ENCODE results near the gene PXDN. TPM values are rescaled to one million over a fixed set of nuclear protein-coding genes. Genes with fewer than 3 reads are reported as not detected.

The PXDN gene
- polyA plus RNA-seq, 4 donors, result 168 to 180 (median 173) TPM

GRCh38 chr2:1605102-1606045, 138.9 kb downstream of the PXDN start:
- DNase-seq (ENCODE audit: low read depth in 4 of 4, low spot score in 3 of 4), result no peak

- no peak for DNase-seq (ENCODE audit: low read depth in 4 of 4, low spot score in 3 of 4)
These were observed 140.8 kb downstream of the PXDN start for GRCh38 chr2:1603521-1603920.

GRCh38 chr2:1603059-1603458, 141.3 kb downstream of the PXDN start:
- no peak for DNase-seq (ENCODE audit: low read depth in 4 of 4, low spot score in 3 of 4)

DNA sequence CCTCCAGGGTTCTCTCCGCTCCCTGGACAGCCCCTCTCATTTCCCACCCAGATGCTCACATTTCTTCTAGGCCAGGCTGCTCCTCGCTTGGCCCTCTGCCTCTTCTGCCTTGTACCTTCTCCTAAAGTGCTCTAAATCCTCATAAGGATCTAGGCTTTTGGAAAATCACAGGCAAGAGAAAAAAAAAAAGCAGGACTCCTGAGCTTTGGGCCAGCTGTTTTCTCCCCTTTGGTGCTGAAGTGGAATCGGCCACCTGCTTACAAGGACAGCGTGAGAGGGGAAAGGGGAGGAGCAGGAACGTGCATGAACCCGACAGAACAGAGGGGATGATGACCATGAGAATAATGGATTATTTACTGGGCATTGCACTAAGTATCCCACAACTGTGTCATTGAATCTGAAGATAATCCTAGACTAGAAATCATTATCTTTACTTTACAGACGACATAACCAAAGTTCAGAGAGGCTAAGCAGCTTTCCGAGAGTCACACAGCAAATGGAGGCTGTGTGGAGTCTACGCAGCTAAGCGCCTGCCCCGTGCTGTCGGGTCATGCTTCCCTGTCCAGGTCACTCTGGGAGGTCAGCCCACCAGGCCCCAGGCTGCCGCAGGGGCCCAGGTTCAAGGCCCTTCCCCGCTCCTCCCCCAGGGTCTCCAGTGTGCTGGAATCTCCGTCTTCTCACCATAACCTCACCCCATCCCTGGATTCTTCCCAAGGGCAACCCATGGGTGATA, 141.9 kb downstream of the PXDN start:
- no peak for DNase-seq (ENCODE audit: low read depth in 4 of 4, low spot score in 3 of 4)

GRCh38 chr2:1601471-1602277, 142.6 kb downstream of the PXDN start:
- DNase-seq (ENCODE audit: low read depth in 4 of 4, low spot score in 3 of 4), result no peak

DNA sequence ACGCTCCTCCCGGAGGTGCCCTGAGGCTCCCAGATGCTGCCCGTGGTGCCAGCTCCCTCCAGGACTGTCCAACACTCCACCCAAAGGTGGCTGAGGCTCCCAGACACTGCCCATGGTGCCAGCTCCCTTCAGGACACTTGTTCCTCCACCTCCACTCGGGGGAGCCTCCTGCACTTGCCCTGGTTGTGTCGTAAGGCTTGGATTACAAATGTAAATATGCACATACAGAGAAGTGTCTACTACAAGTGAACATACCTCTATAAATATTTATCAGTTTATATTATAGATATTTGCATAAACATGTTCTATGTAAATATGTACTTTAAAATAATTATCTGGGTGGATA, 143.3 kb downstream of the PXDN start:
- DNase-seq (ENCODE audit: low read depth in 4 of 4, low spot score in 3 of 4), result no peak

DNA sequence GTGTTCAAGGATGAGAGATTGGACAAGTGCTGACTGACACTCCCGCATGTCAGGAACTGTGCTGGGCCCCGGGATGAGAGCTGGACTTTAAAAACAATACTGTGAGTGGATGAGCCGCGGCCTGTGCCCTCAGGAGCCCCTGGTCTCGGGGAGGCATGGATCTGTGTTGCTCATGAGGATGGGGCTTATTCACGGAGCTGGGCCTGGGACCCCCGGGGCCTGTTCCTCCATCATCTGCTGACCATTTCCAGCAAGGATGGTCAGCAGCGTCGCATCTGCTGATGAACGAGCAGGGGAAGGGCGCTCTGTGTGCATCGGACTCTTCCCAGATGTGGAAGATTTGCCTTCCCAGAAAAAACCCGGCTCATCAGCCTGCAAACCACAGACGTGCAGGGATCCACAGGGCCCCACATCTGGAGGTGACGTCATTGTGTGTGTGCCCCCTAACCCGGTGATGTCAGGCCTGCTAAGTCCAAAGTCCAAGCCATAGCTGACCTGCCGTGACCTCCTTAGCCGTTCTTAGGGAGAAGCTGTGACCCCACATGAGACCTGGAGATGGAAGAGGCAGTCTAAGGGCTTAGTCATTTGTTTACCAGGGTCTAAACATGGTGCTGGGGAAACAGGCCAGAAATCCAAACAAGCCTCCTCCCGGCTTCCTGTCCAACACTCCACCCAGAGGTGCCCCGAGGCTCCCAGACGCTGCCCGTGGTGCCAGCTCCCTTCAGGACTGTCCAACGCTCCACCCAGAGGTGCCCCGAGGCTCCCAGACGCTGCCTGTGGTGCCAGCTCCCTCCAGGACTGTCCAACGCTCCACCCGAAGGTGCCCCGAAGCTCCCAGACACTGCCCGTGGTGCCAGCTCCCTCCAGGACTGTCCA, 143.9 kb downstream of the PXDN start:
- no peak for DNase-seq (ENCODE audit: low read depth in 4 of 4, low spot score in 3 of 4)

DNA sequence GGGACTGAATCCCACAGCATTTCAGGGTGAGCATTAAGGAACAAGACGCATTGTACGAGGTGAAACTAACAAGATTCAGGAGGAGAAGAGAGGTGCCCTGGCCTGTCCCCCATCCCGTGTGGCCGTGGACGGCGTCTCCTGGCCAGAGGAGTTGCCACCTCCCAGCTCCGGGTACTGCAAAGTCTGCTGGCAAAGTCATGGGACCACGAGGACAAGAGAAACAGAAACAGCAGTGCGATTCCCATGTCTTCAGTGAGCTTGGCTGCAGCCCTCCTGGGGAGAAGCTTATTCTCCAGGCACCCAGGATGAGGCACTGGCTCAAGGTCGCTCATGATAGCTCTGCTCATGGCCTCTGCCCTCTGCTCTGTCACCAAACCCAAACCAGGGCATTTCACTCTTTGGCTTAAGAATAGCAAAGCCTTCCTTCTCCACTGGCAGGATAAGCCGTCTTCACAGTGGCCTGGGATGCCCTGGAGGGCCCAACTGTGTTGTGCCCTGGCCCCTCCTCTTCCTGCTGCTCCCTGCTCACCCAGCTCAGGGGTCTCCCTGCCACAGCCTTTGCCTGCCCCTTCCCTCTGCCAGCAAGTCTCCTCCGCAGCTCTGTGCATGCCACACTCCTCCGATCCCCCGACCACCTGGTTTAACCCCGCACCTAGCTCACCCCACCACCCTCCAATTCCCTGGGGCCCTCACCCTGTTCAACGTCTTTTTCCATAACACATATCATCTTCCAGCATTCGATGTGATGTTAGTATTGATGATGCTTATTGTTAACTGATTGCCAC, 144.8 kb downstream of the PXDN start:
- no peak for DNase-seq (ENCODE audit: low read depth in 4 of 4, low spot score in 3 of 4)

DNA sequence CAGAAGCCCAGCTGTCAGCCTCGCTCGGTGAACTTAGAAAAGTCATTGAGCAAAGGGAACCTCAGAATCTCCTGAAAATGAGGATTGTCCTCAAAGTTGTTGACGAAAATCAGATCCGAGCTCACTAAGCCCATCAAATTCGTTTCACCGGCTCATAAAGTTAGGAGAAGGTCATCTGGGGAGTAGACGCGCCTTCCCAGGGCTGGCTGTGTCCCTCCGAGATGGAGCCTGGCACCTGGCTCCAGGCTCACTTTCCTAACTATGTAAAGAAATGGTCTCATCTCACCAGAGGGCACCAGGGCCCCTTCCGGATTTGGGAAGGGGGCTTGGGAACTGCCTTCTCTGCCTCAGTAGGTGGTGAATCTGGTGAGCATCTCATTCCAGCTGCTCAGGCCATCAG, 145.5 kb downstream of the PXDN start:
- DNase-seq (ENCODE audit: low read depth in 4 of 4, low spot score in 3 of 4), result no peak

DNA sequence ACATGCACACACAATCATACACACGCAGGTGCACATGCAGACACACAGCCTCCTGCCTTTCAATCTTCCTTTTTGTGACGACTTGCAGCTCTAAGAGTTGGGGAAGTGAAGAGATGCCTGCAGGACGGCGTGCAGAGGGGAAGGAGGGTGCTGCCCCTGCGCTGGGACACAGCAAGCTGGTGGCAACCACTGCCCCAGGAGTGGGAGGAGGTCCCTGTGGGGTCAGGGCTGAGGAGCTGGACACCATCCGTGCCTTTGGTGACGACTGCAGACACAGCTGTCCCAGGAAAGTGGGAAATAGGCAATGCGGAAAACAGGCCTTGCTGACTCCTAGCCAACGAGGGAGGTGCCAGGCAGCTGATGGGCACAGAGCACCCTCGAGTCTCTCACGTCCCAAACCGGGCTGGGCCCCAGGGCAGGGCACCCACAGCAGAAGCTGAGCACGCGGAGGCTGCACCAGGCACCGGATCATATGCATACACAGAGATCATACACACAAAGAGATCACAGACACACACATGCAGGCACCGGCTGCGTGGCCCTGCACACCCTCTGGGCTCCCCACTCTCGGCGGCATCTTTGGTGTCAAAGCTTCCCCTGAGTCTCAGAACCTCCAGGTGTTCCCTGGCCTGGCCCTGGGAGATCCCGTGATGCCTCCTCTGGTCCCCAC, 146.1 kb downstream of the PXDN start:
- DNase-seq (ENCODE audit: low read depth in 4 of 4, low spot score in 3 of 4), result no peak

DNA sequence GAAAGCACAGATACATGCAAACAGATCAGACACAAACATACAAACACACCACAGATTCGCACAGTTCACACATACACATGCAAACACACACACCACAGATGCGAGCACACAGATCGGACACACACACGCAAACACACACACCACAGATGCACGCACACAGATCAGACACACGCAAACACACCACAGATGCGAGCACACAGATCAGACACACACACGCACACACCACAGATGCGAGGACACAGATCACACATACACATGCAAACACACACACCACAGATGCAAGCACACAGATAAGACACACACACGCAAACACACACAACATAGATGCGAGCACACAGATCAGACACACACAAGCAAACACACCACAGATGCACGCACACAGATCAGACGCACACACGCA, 149.0 kb downstream of the PXDN start:
- DNase-seq (ENCODE audit: low read depth in 4 of 4, low spot score in 3 of 4), result no peak

GRCh38 chr2:1594373-1595171, 149.7 kb downstream of the PXDN start:
- no peak for DNase-seq (ENCODE audit: low read depth in 4 of 4, low spot score in 3 of 4)

- DNase-seq (ENCODE audit: low read depth in 4 of 4, low spot score in 3 of 4), result no peak
These were observed 150.3 kb downstream of the PXDN start for GRCh38 chr2:1594123-1594372.

GRCh38 chr2:1593371-1594122, 150.8 kb downstream of the PXDN start:
- no peak for DNase-seq (ENCODE audit: low read depth in 4 of 4, low spot score in 3 of 4)

DNA sequence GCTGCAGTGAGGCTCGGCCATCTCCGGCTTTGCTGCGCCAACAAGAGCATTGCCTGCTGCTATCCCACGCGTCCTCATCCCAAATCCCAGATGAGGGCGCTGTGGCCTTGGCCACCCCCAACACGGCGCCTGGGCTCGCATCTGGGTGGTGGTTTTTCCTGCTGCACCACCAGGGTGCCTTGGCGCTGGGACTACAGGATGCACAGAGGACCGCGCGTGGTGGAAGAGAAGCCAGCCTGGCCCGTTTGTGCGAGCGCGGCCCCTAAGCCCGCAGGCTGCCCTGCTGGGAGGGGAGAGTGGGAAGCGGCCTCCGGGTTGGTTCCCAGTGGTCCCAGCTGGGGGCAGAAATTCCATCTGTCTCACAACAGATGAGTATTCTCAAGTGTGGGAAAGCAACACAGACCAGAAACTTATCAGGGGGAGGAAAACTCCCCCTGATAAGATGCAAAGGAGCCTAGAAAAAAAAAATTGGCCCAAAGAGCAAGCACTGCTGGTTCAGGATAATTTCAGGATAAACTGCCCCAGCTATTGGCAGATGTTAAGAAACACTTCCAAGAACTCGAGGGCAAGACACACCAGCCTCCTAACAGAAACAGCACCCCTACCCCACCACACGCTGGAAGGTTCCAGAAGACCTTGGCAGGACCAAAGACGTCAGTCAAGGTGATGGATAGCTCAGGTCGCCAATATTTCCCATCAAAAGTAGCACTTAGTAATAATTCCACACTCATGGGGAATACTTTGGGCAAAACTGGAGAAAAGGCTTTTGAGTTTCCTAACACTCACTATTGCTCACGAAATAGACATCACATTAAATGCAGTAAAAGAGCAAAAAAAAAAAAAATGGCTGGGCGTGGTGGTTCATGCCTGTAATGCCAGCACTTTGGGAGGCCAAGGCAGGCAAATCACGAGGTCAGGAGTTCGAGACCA, 152.1 kb downstream of the PXDN start:
- peak; percentile 60 to 72 (median 64) for DNase-seq (ENCODE audit: low read depth in 4 of 4, low spot score in 3 of 4)

GRCh38 chr2:1591461-1591770, 152.9 kb downstream of the PXDN start:
- DNase-seq (ENCODE audit: low read depth in 4 of 4, low spot score in 3 of 4), result no peak
